ENCODE data around the gene SPRYD3. TPM values are rescaled to one million over a fixed set of nuclear protein-coding genes. Genes with fewer than 3 reads are reported as not detected.

The SPRYD3 gene
- total RNA-seq, 4 donors from 2014 or later: 10.1 to 27.0 (median 21.9) TPM

DNA sequence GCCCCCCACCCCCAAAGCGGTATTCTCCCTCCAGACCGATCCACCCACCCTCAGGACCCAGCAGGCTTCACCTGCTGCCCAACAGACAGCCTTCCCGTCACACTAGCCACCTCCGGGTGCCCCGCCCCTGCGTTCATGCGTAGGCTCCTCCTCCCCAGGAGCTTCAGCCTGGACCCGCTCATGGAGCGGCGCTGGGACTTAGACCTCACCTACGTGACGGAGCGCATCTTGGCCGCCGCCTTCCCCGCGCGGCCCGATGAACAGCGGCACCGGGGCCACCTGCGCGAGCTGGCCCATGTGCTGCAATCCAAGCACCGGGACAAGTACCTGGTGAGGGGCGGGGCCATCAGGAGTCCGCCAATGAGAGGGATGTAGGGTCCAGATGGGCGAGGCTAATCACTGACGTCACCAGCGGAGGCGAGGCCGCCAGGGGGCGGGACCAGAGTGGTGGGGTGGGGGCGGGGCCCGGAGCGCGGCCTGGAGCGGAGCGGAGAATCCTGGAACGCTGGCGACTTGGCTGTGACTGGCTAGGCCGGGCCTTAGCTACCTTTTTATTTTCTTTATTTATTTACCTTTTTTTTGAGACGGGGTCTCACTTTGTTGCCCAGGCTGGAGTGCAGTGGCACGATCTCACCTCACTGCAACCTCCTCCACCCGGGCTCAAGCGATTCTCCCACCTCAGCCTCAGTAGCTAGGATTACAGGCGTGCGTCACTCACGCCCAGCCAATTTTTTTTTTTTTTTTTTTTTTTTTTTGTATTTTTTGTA is 24.9 kb downstream of the SPRYD3 start:
- Histone ChIP-seq H3K4me3 (peak overlapping the region; percentile 18 to 57 (median 42)), H3K4me1 (peaks cover 22 to 61% (median 47%) of the 10 kb centered on the region in 4 donors), H3K27me3 (no peaks in the 10 kb centered on the region), H3K36me3 (no peaks in the 10 kb centered on the region), H3K27ac (peak overlapping the region; percentile 89 to 98 (median 96)), H3K9me3 (no peaks in the 10 kb centered on the region)
- TF ChIP-seq, protein P1, sequence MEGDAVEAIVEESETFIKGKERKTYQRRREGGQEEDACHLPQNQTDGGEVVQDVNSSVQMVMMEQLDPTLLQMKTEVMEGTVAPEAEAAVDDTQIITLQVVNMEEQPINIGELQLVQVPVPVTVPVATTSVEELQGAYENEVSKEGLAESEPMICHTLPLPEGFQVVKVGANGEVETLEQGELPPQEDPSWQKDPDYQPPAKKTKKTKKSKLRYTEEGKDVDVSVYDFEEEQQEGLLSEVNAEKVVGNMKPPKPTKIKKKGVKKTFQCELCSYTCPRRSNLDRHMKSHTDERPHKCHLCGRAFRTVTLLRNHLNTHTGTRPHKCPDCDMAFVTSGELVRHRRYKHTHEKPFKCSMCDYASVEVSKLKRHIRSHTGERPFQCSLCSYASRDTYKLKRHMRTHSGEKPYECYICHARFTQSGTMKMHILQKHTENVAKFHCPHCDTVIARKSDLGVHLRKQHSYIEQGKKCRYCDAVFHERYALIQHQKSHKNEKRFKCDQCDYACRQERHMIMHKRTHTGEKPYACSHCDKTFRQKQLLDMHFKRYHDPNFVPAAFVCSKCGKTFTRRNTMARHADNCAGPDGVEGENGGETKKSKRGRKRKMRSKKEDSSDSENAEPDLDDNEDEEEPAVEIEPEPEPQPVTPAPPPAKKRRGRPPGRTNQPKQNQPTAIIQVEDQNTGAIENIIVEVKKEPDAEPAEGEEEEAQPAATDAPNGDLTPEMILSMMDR (IDR thresholded peaks at IDR 0.05): peak in 2 of 5 experiments; percentile 14
- peak; percentile 78 to 89 (median 89) for TF ChIP-seq POLR2AphosphoS5 (IDR thresholded peaks at IDR 0.05)
- no peak for TF ChIP-seq EP300 (IDR thresholded peaks at IDR 0.05; ENCODE audit: low read depth)
- peak; percentile 81 for TF ChIP-seq POLR2A (IDR thresholded peaks at IDR 0.05)
- DNase-seq: peak; percentile 97
- in situ Hi-C loops (cut with MboI; ENCODE audit: low pct_ligation_motif_present in 1 of 4, low pct_unique_long_range_greater_than_20kb in 1 of 4, low sequenced_read_pairs in 3 of 4) (loop anchor here in 2 of 4 donors (25.0 kb wide), 2 partner anchors 133 to 233 kb away; partner anchors contain the start of genes CSAD (in 1 of the 2), MYG1 (in 1 of the 2), PFDN5 (in 1 of the 2) and ZNF740 (in 1 of the 2)), intact Hi-C loops (cut with DNase I; ENCODE audit: low total_unique reads) (no loop called here)
- WGBS, 2 donors (ENCODE audit: low coverage in 1 of 2): 3 to 5% methylated on average over 12 to 40 of the region's 48 CpGs

DNA sequence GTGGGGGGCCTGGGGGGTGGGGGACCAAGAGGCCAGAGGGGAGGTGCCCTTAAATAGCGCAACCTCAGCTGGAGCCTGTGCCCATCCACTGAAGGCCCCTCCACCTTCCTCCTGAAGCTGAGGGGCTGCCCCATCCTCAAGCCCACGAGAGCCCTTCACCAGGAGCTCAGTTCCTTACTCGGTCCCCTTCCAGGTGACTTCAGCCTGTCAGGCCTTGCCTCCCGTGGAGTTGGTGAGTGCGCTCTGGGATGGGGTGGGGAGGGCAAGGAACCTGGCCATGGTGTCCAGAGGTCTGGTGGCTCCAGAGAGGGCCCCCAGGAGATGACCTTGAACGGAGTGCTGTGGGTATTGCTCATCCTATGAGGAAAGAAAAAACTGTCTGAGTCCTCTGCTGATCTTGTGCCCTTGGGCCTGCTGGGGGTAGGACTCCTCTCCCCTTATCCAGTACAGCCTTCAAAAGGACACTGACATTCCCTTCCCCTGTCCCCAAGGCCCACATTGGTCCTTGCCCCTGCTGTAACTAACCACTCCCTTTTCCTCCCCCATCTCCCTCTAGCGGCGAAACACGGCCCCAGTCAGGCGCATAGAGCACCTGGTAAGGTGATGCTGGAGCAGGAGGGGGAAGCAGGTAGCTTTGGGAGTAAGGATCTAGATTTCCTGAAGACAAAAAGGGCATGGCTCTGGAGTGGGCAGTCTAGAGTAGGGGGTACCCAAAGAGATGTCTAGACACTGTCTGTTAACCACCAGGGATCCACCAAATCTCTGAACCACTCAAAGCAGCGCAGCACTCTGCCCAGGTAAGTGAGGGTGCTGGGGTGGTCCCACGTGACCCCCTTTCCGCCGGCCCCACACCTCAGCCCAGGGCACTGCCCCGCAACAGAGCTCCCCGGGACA is 25.7 kb downstream of the SPRYD3 start:
- H3K36me3 ChIP-seq: no peaks in the 10 kb centered on the region
- peak; percentile 90 for DNase-seq
- H3K4me1 ChIP-seq: peaks cover 26 to 69% (median 55%) of the 10 kb centered on the region in 4 donors
- no peaks in the 10 kb centered on the region for H3K27me3 ChIP-seq
- peak overlapping the region; percentile 18 to 57 (median 42) for H3K4me3 ChIP-seq
- intact Hi-C loops (cut with DNase I; ENCODE audit: low total_unique reads) (no loop called here), in situ Hi-C loops (cut with MboI; ENCODE audit: low pct_ligation_motif_present in 1 of 4, low pct_unique_long_range_greater_than_20kb in 1 of 4, low sequenced_read_pairs in 3 of 4) (loop anchor here in 2 of 4 donors (25.0 kb wide), 2 partner anchors 134 to 234 kb away; partner anchors contain the start of genes CSAD (in 1 of the 2), MYG1 (in 1 of the 2), PFDN5 (in 1 of the 2) and ZNF740 (in 1 of the 2))
- H3K9me3 ChIP-seq: no peaks in the 10 kb centered on the region
- 28% methylated on average over 11 of the region's 16 CpGs; no CpG with 5 or more reads in 1 of the 2 donors for WGBS, 2 donors (ENCODE audit: low coverage in 1 of 2)
- H3K27ac ChIP-seq: peak overlapping the region; percentile 89 to 98 (median 96)
- TF ChIP-seq, protein P1 (IDR thresholded peaks at IDR 0.05): peak; percentile 66 to 95 (median 75)
- TF ChIP-seq EP300 (IDR thresholded peaks at IDR 0.05; ENCODE audit: low read depth) (no peak), POLR2AphosphoS5 (IDR thresholded peaks at IDR 0.05) (peak in 2 of 3 donors; percentile 38 to 57)

DNA sequence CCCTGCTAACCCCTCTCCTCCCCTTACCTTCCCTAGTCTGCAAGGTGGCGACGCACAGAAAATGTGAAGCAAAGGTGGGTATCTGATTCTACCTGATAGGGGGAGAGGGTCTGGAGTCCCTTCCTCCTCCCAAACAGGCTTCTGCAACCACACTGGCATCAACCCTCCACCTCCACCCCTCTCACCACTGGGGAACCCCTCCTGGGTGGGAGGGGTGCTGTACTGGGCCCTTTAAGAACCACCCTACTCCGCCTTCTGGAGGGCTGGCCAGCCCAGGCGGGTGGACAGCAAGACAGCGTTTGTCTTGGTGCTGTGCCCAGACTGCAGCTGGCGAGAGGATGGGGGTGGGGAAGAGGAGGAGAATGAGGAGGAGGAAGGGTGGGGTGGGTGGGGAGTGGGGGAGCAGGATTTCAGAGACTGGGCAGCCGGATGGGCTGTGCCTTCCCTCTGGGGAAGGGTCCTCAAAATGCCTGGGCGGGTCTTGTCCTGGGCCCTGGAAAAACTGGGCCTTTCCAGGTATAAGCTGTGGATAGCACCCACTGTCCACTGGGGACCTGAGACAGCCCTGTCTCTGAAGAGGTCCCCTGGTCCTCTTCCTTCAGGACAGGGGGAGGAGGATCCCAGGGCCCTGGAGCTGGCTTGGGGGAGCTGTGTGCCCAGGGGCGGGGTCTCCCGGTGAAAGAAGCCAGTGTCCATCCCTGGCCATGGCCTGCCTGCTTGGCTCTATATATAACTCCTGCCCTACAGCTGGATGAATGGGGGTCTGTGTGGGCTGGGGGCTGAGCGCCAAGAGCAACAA is 26.6 kb downstream of the SPRYD3 start:
- in situ Hi-C loops (cut with MboI; ENCODE audit: low pct_ligation_motif_present in 1 of 4, low pct_unique_long_range_greater_than_20kb in 1 of 4, low sequenced_read_pairs in 3 of 4) (loop anchor here in 2 of 4 donors (25.0 kb wide), 2 partner anchors 135 to 235 kb away; partner anchors contain the start of genes CSAD (in 1 of the 2), MYG1 (in 1 of the 2), PFDN5 (in 1 of the 2) and ZNF740 (in 1 of the 2)), intact Hi-C loops (cut with DNase I; ENCODE audit: low total_unique reads) (no loop called here)
- H3K27me3 ChIP-seq: no peaks in the 10 kb centered on the region
- TF ChIP-seq, protein P1 (IDR thresholded peaks at IDR 0.05): no peak
- TF ChIP-seq POLR2AphosphoS5 (IDR thresholded peaks at IDR 0.05): peak; percentile 56 to 72 (median 71)
- TF ChIP-seq EP300 (IDR thresholded peaks at IDR 0.05; ENCODE audit: low read depth): no peak
- TF ChIP-seq POLR2A (IDR thresholded peaks at IDR 0.05): no peak
- H3K27ac ChIP-seq: peak overlapping the region; percentile 89 to 98 (median 96)
- DNase-seq: peak; percentile 90
- H3K4me1 ChIP-seq: peaks cover 34 to 78% (median 64%) of the 10 kb centered on the region in 4 donors
- no peaks in the 10 kb centered on the region for H3K36me3 ChIP-seq
- 8 to 48% methylated on average over 4 to 11 of the region's 11 CpGs for WGBS, 2 donors (ENCODE audit: low coverage in 1 of 2)
- peak overlapping the region in 2 of 4 donors; percentile 3 to 57 for H3K4me3 ChIP-seq
- H3K9me3 ChIP-seq: no peaks in the 10 kb centered on the region

Measured in transverse colon (tissue), 4 donors.